GM10248 (cell line): Measurements from ENCODE around the gene TUBB1.
A peak's percentile ranks its signal among the peaks of the same experiment; 100 is the strongest.

Experiments
- CTCF ChIA-PET: fragments of 300-600 bp; sonication (Branson Sonifier 250); formaldehyde crosslinking; extraction: SDS; loops from one replicate; lab custom pipeline; 2021; ENCODE audit warnings: antibody characterized with exemption; lab: Yijun Ruan, JAX
- POLR2A ChIA-PET: fragments of 350-650 bp; sonication (Branson Sonifier 250); formaldehyde crosslinking; extraction: SDS; loops from one replicate; lab custom pipeline; 2020; ENCODE audit warnings: antibody characterized with exemption; lab: Yijun Ruan, JAX
- DNase-seq: peaks from one replicate; pipeline ENCODE4 v3.0.0; 2012; ENCODE audit errors: extremely low spot score
- TF ChIP-seq, protein P1 (sequence below): IDR thresholded peaks from 2 replicates; pipeline ENCODE4 v1.5.1; 2012; ENCODE audit warnings: mild to moderate bottlenecking, low read depth; ENCODE audit errors: extremely low read depth, missing control alignments, control extremely low read depth

The TUBB1 gene

GRCh38 chr20:59051666-59052185 lies 32.5 kb downstream of the TUBB1 start:
- ChIA-PET CTCF (interaction anchor here (0.7 to 2.9 kb wide), 3 partner anchors 8 to 172 kb away, joined by 3 to 10 read pairs (median 5); no protein-coding TSS in a partner anchor), POLR2A (no interaction called here)
- TF ChIP-seq, protein P1, sequence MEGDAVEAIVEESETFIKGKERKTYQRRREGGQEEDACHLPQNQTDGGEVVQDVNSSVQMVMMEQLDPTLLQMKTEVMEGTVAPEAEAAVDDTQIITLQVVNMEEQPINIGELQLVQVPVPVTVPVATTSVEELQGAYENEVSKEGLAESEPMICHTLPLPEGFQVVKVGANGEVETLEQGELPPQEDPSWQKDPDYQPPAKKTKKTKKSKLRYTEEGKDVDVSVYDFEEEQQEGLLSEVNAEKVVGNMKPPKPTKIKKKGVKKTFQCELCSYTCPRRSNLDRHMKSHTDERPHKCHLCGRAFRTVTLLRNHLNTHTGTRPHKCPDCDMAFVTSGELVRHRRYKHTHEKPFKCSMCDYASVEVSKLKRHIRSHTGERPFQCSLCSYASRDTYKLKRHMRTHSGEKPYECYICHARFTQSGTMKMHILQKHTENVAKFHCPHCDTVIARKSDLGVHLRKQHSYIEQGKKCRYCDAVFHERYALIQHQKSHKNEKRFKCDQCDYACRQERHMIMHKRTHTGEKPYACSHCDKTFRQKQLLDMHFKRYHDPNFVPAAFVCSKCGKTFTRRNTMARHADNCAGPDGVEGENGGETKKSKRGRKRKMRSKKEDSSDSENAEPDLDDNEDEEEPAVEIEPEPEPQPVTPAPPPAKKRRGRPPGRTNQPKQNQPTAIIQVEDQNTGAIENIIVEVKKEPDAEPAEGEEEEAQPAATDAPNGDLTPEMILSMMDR: no peak
- no peak for DNase-seq

- CTCF ChIA-PET: interaction anchor here (1.3 to 1.7 kb wide), 2 partner anchors 18 to 166 kb away, joined by 3 to 5 read pairs; no protein-coding TSS in a partner anchor
- no peak for DNase-seq
- POLR2A ChIA-PET: no interaction called here
- TF ChIP-seq, protein P1: peak; percentile 37
Measured at GRCh38 chr20:59055302-59055701, 36.1 kb downstream of the TUBB1 start.

GRCh38 chr20:59062081-59062480 lies 42.9 kb downstream of the TUBB1 start:
- TF ChIP-seq, protein P1: no peak
- ChIA-PET POLR2A (no interaction called here), CTCF (no interaction called here)
- DNase-seq: no peak

DNA sequence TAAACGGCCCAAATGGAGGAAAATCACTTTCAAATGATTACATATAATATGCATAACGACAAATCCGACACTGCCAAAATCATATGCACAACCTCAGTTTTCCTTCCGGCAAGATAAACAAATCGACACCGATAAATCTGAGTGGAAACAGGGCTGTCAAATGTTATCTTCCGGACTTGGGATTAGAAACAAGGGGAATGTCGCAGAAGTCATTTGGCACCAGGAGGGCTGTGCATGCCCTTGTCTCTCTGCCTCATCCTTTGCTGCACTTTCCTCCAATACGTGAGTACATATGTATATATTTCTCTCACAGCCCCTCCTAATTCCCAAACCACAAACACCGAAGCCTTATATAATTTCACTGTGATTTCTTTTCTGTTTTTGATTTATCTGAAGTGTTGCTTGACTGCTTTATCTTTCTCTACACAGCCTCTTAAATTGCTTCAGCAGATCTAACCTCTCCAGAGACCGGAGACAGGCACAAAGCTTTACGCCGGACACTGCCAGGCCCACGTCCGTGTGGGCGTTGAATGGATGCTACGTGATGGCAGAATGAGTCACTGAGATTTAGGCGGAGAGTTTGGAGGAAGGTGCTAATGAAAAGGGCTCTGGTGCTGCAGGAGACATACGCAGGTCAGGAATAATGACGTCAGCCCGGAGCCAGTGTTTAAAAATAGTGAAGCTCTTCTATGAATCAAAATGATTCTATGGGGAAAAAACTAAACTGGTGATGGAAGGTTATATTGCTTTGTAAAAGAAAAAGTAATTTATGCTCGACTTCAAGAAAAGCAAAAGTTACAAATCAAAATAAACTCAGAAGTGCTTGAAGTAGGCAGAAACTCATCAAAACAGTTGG lies 44.4 kb downstream of the TUBB1 start:
- DNase-seq: no peak
- CTCF ChIA-PET: interaction anchor here (1.4 kb wide), 1 partner anchor 24 kb away, joined by 4 read pairs; no protein-coding TSS in a partner anchor
- TF ChIP-seq, protein P1: no peak
- POLR2A ChIA-PET: no interaction called here

GRCh38 chr20:59064214-59064722 lies 45.0 kb downstream of the TUBB1 start:
- no peak for DNase-seq
- TF ChIP-seq, protein P1: no peak
- ChIA-PET POLR2A (no interaction called here), CTCF (interaction anchor here (1.4 kb wide), 1 partner anchor 24 kb away, joined by 4 read pairs; no protein-coding TSS in a partner anchor)

DNA sequence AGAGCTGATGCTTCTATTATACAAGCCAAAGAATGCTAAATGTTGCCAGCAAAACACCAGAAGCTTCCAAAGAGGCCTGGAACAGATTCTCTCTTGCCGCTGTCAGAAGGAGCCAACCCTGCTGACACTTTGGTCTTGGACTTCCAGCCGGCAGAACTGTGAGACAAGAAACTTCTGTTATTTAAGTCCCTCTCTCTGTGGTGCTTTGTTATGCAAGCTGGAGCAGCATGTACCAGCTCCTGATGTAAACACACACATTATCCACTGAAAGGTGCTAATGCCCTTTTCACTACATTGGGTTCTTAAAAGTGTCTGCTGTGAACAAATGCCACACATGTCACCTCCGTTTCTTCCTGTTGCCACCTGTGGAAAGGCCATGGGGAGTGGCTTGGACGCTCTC lies 49.3 kb downstream of the TUBB1 start:
- CTCF ChIA-PET: interaction anchor here (1.0 kb wide), 1 partner anchor 139 kb away, joined by 4 read pairs; no protein-coding TSS in a partner anchor
- TF ChIP-seq, protein P1: no peak
- POLR2A ChIA-PET: no interaction called here
- no peak for DNase-seq
